Neuronal stem cell (in vitro differentiated cells): ENCODE data around the gene UNC13C.

Source experiments
- DNase-seq: peaks from one replicate; pipeline ENCODE4 v3.0.0-alpha.2; 2013; ENCODE audit warnings: low spot score
- H2AFZ ChIP-seq: one replicate; pipeline ENCODE4 v1.6.1; 2013; ENCODE audit warnings: mild to moderate bottlenecking, low read length, inconsistent platforms
- H2AK5ac ChIP-seq: 2 replicates; pipeline ENCODE4 v1.6.1; 2013; ENCODE audit warnings: low read depth, mild to moderate bottlenecking, inconsistent platforms, low read length, moderate library complexity, mixed read lengths
- H2BK120ac ChIP-seq: 2 replicates; pipeline ENCODE4 v1.6.1; 2013; ENCODE audit warnings: low read depth, mild to moderate bottlenecking, inconsistent platforms, low read length, moderate library complexity, mixed read lengths
- H2BK12ac ChIP-seq: one replicate; pipeline ENCODE4 v1.6.1; 2013; ENCODE audit warnings: low read length, inconsistent platforms
- H2BK15ac ChIP-seq: 2 replicates; pipeline ENCODE4 v1.6.1; 2013; ENCODE audit warnings: mild to moderate bottlenecking, low read length, inconsistent platforms, mixed read lengths
- H2BK5ac ChIP-seq: one replicate; pipeline ENCODE4 v1.6.1; 2013; ENCODE audit warnings: inconsistent platforms, mild to moderate bottlenecking, low read length, moderate library complexity
- H3K14ac ChIP-seq: one replicate; pipeline ENCODE4 v1.6.1; 2013; ENCODE audit warnings: low read length, inconsistent platforms
- H3K18ac ChIP-seq: 2 replicates; pipeline ENCODE4 v1.6.1; 2013; ENCODE audit warnings: low read length, inconsistent platforms
- H3K23ac ChIP-seq: 2 replicates; pipeline ENCODE4 v1.6.1; 2013; ENCODE audit warnings: low read depth, mild to moderate bottlenecking, mixed read lengths, low read length, inconsistent platforms; ENCODE audit not compliant: poor library complexity
- H3K27ac ChIP-seq: replicated peaks from 3 replicates; pipeline ENCODE4 v1.5.1; 2013; ENCODE audit warnings: low read length, inconsistent platforms
- H3K27me3 ChIP-seq, 3 experiments: 2 replicates each; pipeline ENCODE4 v1.6.1; 2013; ENCODE audit warnings: low read length in 3 of 3, mild to moderate bottlenecking in 2 of 3, inconsistent platforms in 1 of 3, low read depth in 1 of 3, mixed read lengths in 1 of 3, moderate library complexity in 1 of 3; ENCODE audit not compliant: control insufficient read depth in 3 of 3, insufficient read depth in 3 of 3
- H3K36me3 ChIP-seq, 2 donors: replicated peaks in 1 of 2; 2 replicates each; pipeline ENCODE4 v1.6.1; 2013; ENCODE audit warnings: low read length in 2 of 2; ENCODE audit not compliant: control insufficient read depth in 2 of 2, insufficient read depth in 2 of 2
- H3K4ac ChIP-seq: 2 replicates; pipeline ENCODE4 v1.6.1; 2013; ENCODE audit warnings: inconsistent platforms, mild to moderate bottlenecking, low read length, moderate library complexity
- H3K4me1 ChIP-seq, 2 donors: 1 replicate in 1 of 2; 2 replicates in 1 of 2; pipeline ENCODE4 v1.6.1; 2013; ENCODE audit warnings: low read length in 2 of 2, low read depth in 1 of 2; ENCODE audit not compliant: control insufficient read depth in 2 of 2, insufficient read depth in 1 of 2
- H3K4me2 ChIP-seq: one replicate; pipeline ENCODE4 v1.6.1; 2013; ENCODE audit warnings: mild to moderate bottlenecking, low read length, inconsistent platforms; ENCODE audit not compliant: insufficient read depth, poor library complexity, severe bottlenecking
- H3K4me3 ChIP-seq, 2 donors: 2 replicates each; pipeline ENCODE4 v1.5.1; 2013; ENCODE audit warnings: low read length in 2 of 2, mild to moderate bottlenecking in 2 of 2, inconsistent platforms in 1 of 2, moderate library complexity in 1 of 2
- H3K79me1 ChIP-seq: one replicate; pipeline ENCODE4 v1.6.1; 2013; ENCODE audit warnings: low read depth, mild to moderate bottlenecking, inconsistent platforms, low read length, moderate library complexity
- H3K9ac ChIP-seq: one replicate; pipeline ENCODE4 v1.6.1; 2013; ENCODE audit warnings: mild to moderate bottlenecking, low read depth, low read length, inconsistent platforms; ENCODE audit not compliant: poor library complexity
- H3K9me3 ChIP-seq, 2 donors: replicated peaks in 1 of 2; 2 replicates each; pipeline versions ENCODE3 to v1.6.1; 2013; ENCODE audit warnings: low read length in 2 of 2, mild to moderate bottlenecking in 2 of 2, inconsistent platforms in 1 of 2, low read depth in 1 of 2, mixed read lengths in 1 of 2, moderate library complexity in 1 of 2; ENCODE audit not compliant: control insufficient read depth in 2 of 2, insufficient read depth in 1 of 2
- H4K8ac ChIP-seq: one replicate; pipeline ENCODE4 v1.6.1; 2013; ENCODE audit warnings: low read depth, mild to moderate bottlenecking, inconsistent platforms, low read length, moderate library complexity
- H4K91ac ChIP-seq: one replicate; pipeline ENCODE4 v1.6.1; 2013; ENCODE audit warnings: low read length, low read depth, mild to moderate bottlenecking, inconsistent platforms; ENCODE audit not compliant: poor library complexity
- WGBS, 2 donors: extraction: QIAGEN DNeasy Blood & Tissue Kit; methylation state at CpG; one replicate each; pipeline ENCODE4 v1.1.7; 2013; ENCODE audit warnings: missing lambda C conversion rate in 2 of 2, mixed read lengths in 1 of 2; ENCODE audit not compliant: insufficient read length in 2 of 2, insufficient replicate concordance in 1 of 2; ENCODE audit errors: extremely low coverage in 2 of 2; 5-methylcytosine and 5-hydroxymethylcytosine counted together

Gene UNC13C

GRCh38 chr15:53982071-53982680 lies 3.9 kb downstream of the UNC13C start:
- no peak overlapping the region for H4K8ac ChIP-seq
- no peaks in the 10 kb centered on the region for H3K79me1 ChIP-seq
- no peak overlapping the region for H3K18ac ChIP-seq
- no peak overlapping the region for H2AFZ ChIP-seq
- no peak overlapping the region for H3K9ac ChIP-seq
- H3K4me3 ChIP-seq, result no peak overlapping the region
- no peaks in the 10 kb centered on the region for H3K9me3 ChIP-seq
- WGBS, 2 donors, result no CpG with 5 or more reads among the region's 4 CpGs
- peaks cover 0 to 2% of the 10 kb centered on the region in 2 donors for H3K4me1 ChIP-seq
- no peak overlapping the region for H3K4ac ChIP-seq
- H3K27me3 ChIP-seq, result peaks cover 0 to 27% (median 6%) of the 10 kb centered on the region in 3 experiments
- H2BK15ac ChIP-seq, result no peak overlapping the region
- no peak for DNase-seq
- no peak overlapping the region for H2BK120ac ChIP-seq
- H3K23ac ChIP-seq, result no peak overlapping the region
- H4K91ac ChIP-seq, result no peak overlapping the region
- H3K4me2 ChIP-seq, result no peak overlapping the region
- H2AK5ac ChIP-seq, result no peak overlapping the region
- H3K27ac ChIP-seq, result no peak overlapping the region
- H2BK12ac ChIP-seq, result no peak overlapping the region
- H3K36me3 ChIP-seq, result no peaks in the 10 kb centered on the region
- no peak overlapping the region for H3K14ac ChIP-seq
- no peak overlapping the region for H2BK5ac ChIP-seq

- H3K4me3 ChIP-seq, result no peak overlapping the region
- H3K36me3 ChIP-seq, result no peaks in the 10 kb centered on the region
- H3K9ac ChIP-seq, result no peak overlapping the region
- H2BK120ac ChIP-seq, result no peak overlapping the region
- H3K18ac ChIP-seq, result no peak overlapping the region
- DNase-seq, result no peak
- no peak overlapping the region for H3K4me2 ChIP-seq
- H2BK15ac ChIP-seq, result no peak overlapping the region
- no peak overlapping the region for H2AFZ ChIP-seq
- peaks cover 0 to 2% of the 10 kb centered on the region in 2 donors for H3K4me1 ChIP-seq
- H3K27ac ChIP-seq, result no peak overlapping the region
- H3K9me3 ChIP-seq, result no peaks in the 10 kb centered on the region
- no peak overlapping the region for H2BK5ac ChIP-seq
- H4K91ac ChIP-seq, result no peak overlapping the region
- H3K27me3 ChIP-seq, result peaks cover 0 to 20% (median 6%) of the 10 kb centered on the region in 3 experiments
- no peak overlapping the region for H2AK5ac ChIP-seq
- H2BK12ac ChIP-seq, result no peak overlapping the region
- H3K23ac ChIP-seq, result no peak overlapping the region
- no peak overlapping the region for H3K4ac ChIP-seq
- no CpG with 5 or more reads among the region's 1 CpG for WGBS, 2 donors
- H3K14ac ChIP-seq, result no peak overlapping the region
- no peaks in the 10 kb centered on the region for H3K79me1 ChIP-seq
- H4K8ac ChIP-seq, result no peak overlapping the region
Observed at GRCh38 chr15:53982876-53983275, 4.6 kb downstream of the UNC13C start.

GRCh38 chr15:53984221-53984620 lies 6.0 kb downstream of the UNC13C start:
- no CpG with 5 or more reads among the region's 1 CpG for WGBS, 2 donors
- Histone ChIP-seq H3K4me2 (no peak overlapping the region), H3K23ac (no peak overlapping the region), H3K9me3 (no peaks in the 10 kb centered on the region), H3K36me3 (no peaks in the 10 kb centered on the region), H4K8ac (no peak overlapping the region), H2BK12ac (no peak overlapping the region), H2AK5ac (no peak overlapping the region), H3K4me1 (no peaks in the 10 kb centered on the region), H3K4me3 (no peak overlapping the region), H2BK15ac (no peak overlapping the region), H3K18ac (no peak overlapping the region), H3K14ac (no peak overlapping the region), H3K4ac (no peak overlapping the region), H2BK5ac (no peak overlapping the region), H3K27me3 (peaks cover 0 to 7% (median 2%) of the 10 kb centered on the region in 3 experiments), H2BK120ac (no peak overlapping the region), H3K27ac (no peak overlapping the region), H3K79me1 (no peaks in the 10 kb centered on the region), H4K91ac (no peak overlapping the region), H3K9ac (no peak overlapping the region), H2AFZ (no peak overlapping the region)
- no peak for DNase-seq

- Histone ChIP-seq H3K4me3 (no peak overlapping the region), H2BK15ac (no peak overlapping the region), H3K27ac (no peak overlapping the region), H2AFZ (no peak overlapping the region), H3K4ac (no peak overlapping the region), H3K36me3 (no peaks in the 10 kb centered on the region), H4K8ac (no peak overlapping the region), H3K27me3 (peaks cover 0 to 3% (median 0%) of the 10 kb centered on the region in 3 experiments), H3K18ac (no peak overlapping the region), H3K23ac (no peak overlapping the region), H3K14ac (no peak overlapping the region), H2BK120ac (no peak overlapping the region), H2AK5ac (no peak overlapping the region), H3K9me3 (no peaks in the 10 kb centered on the region), H4K91ac (no peak overlapping the region), H3K4me1 (no peaks in the 10 kb centered on the region), H3K9ac (no peak overlapping the region), H2BK5ac (no peak overlapping the region), H3K4me2 (no peak overlapping the region), H3K79me1 (no peaks in the 10 kb centered on the region), H2BK12ac (no peak overlapping the region)
- DNase-seq, result no peak
- no CpG with 5 or more reads among the region's 4 CpGs for WGBS, 2 donors
Observed at GRCh38 chr15:53985562-53985961, 7.3 kb downstream of the UNC13C start.
